K562 (cell line): ENCODE data around the gene AP5Z1. TPM values are rescaled to one million over a fixed set of nuclear protein-coding genes. Genes with fewer than 3 reads are reported as not detected.

ENCODE experiments used
- BCOR ChIP-seq: fragments of 450-650 bp; IDR thresholded peaks from 2 replicates; pipeline ENCODE4 v1.6.1; 2016
- BHLHE40 ChIP-seq: IDR thresholded peaks from 2 replicates; pipeline ENCODE4 v1.6.1; 2011; ENCODE audit warnings: low read length, improper control_type of control experiment
- FOXJ2 ChIP-seq: fragments of 200-800 bp; sonication (Bioruptor generic); IDR thresholded peaks from 2 replicates; pipeline ENCODE4 v1.6.1; 2016; ENCODE audit warnings: missing genetic modification characterization, missing compliant biosample characterization
- ILK ChIP-seq: fragments of 450-650 bp; IDR thresholded peaks from 2 replicates; pipeline ENCODE4 v1.6.1; 2016; ENCODE audit warnings: missing genetic modification characterization, low read depth, mild to moderate bottlenecking, missing compliant biosample characterization, moderate library complexity, borderline replicate concordance
- KLF16 ChIP-seq: IDR thresholded peaks from 2 replicates; pipeline ENCODE4 v1.6.1; 2016; ENCODE audit warnings: antibody characterized with exemption
- MAFF ChIP-seq: IDR thresholded peaks from 2 replicates; pipeline ENCODE4 v1.6.1; 2012; ENCODE audit warnings: low read length, improper control_type of control experiment
- MED1 ChIP-seq: sonication (generic); formaldehyde crosslinking; IDR thresholded peaks from 2 replicates; pipeline ENCODE4 v1.8.1; 2023; ENCODE audit warnings: missing genetic modification reagents, borderline replicate concordance
- MEIS2 ChIP-seq: fragments of 450-650 bp; IDR thresholded peaks from 2 replicates; pipeline ENCODE4 v1.6.1; 2014; ENCODE audit warnings: mild to moderate bottlenecking; ENCODE audit not compliant: partially characterized antibody
- MYC ChIP-seq, 2 experiments: fragments of 250-450 bp in 1 of 2; sonication (Bioruptor Pico) in 1 of 2; IDR thresholded peaks; 2 replicates each; pipeline versions ENCODE4 v1.5.1 to v1.6.1; 2012 to 2021; ENCODE audit warnings: low read depth in 2 of 2, borderline replicate concordance in 1 of 2, improper control_type of control experiment in 1 of 2, low read length in 1 of 2, mild to moderate bottlenecking in 1 of 2, moderate library complexity in 1 of 2
- NFRKB ChIP-seq: fragments of 450-650 bp; IDR thresholded peaks from 2 replicates; pipeline ENCODE4 v1.6.1; 2016; ENCODE audit warnings: low read depth
- PHF20 ChIP-seq: fragments of 450-650 bp; IDR thresholded peaks from 2 replicates; pipeline ENCODE4 v1.6.1; 2018; ENCODE audit not compliant: partially characterized antibody
- PHTF2 ChIP-seq: fragments of 250-450 bp; sonication (Bioruptor Pico); IDR thresholded peaks from 2 replicates; pipeline ENCODE4 v1.5.0; 2021; ENCODE audit warnings: mild to moderate bottlenecking
- SIN3A ChIP-seq, 2 experiments: fragments of 150-350 bp in 1 of 2; IDR thresholded peaks; 2 replicates each; pipeline ENCODE4 v1.6.1; 2011 to 2016; ENCODE audit warnings: borderline replicate concordance in 2 of 2, low read depth in 2 of 2, low read length in 2 of 2, mild to moderate bottlenecking in 2 of 2, moderate library complexity in 2 of 2; ENCODE audit not compliant: control insufficient read depth in 1 of 2
- SMARCB1 ChIP-seq: IDR thresholded peaks from 2 replicates; pipeline ENCODE4 v1.6.1; 2011; ENCODE audit warnings: improper control_type of control experiment, low read depth; ENCODE audit not compliant: insufficient read length
- SMARCE1 ChIP-seq: fragments of 450-650 bp; IDR thresholded peaks from 2 replicates; pipeline ENCODE4 v1.7.1; 2016; ENCODE audit warnings: mild to moderate bottlenecking
- SOX6 ChIP-seq: fragments of 450-650 bp; IDR thresholded peaks from 2 replicates; pipeline ENCODE4 v1.6.1; 2014; ENCODE audit warnings: mild to moderate bottlenecking
- THRAP3 ChIP-seq: fragments of 450-650 bp; IDR thresholded peaks from 2 replicates; pipeline ENCODE4 v1.6.1; 2016; ENCODE audit warnings: mild to moderate bottlenecking, inconsistent platforms, borderline replicate concordance
- TRIM25 ChIP-seq: fragments of 450-650 bp; IDR thresholded peaks from 2 replicates; pipeline ENCODE4 v1.7.0; 2016; ENCODE audit warnings: borderline replicate concordance
- USF1 ChIP-seq: sonication (generic); formaldehyde crosslinking; IDR thresholded peaks from 2 replicates; pipeline ENCODE4 v1.9.0; 2022; ENCODE audit warnings: mild to moderate bottlenecking, missing genetic modification reagents
- ZBTB2 ChIP-seq: fragments of 450-650 bp; IDR thresholded peaks from 2 replicates; pipeline ENCODE4 v1.6.1; 2016; ENCODE audit warnings: antibody characterized with exemption
- ZNF143 ChIP-seq: sonication (generic); formaldehyde crosslinking; IDR thresholded peaks from 2 replicates; pipeline ENCODE4 v1.9.0; 2022; ENCODE audit warnings: mild to moderate bottlenecking, missing genetic modification reagents
- ZNF717 ChIP-seq: fragments of 250-450 bp; sonication (Bioruptor Pico); IDR thresholded peaks from 2 replicates; pipeline ENCODE4 v1.5.0; 2021
- polyA plus RNA-seq, 8 experiments: library from polyadenylated mRNA; depleted of rRNA in 4 of 8; stranded (reverse) in 5 of 8; unstranded in 3 of 8; fragments of >200 nt; fragmentation: Nextera tagmentation in 2 of 8; fragmentation: Illumina TruSeq in 1 of 8; extraction: Ambion mirVana in 2 of 8; extraction: Trizol in 1 of 8; gene quantifications; 2 replicates each; pipeline versions ENCODE4 v1.2.1 to v1.2.3, GENCODE V29; 2011 to 2014; ENCODE audit warnings: inconsistent platforms in 1 of 8, missing spikeins in 1 of 8
- total RNA-seq, 7 experiments: library from RNA; depleted of rRNA in 6 of 7; stranded (reverse); fragments of >200 nt in 6 of 7; fragmentation: Illumina TruSeq in 2 of 7; extraction: Trizol in 2 of 7; gene quantifications; 2 replicates each; pipeline versions ENCODE4 v1.2.1 to v1.2.3, GENCODE V29; 2011 to 2021; ENCODE audit warnings: low replicate concordance in 1 of 7
- TF ChIP-seq, protein P1 (sequence below), 2 experiments: IDR thresholded peaks; 2 replicates each; pipeline ENCODE4 v1.6.1; 2011; ENCODE audit warnings: borderline replicate concordance in 1 of 2, control low read depth in 1 of 2, low read depth in 1 of 2, low read length in 1 of 2, mild to moderate bottlenecking in 1 of 2, mixed read lengths in 1 of 2, moderate library complexity in 1 of 2; ENCODE audit not compliant: insufficient read depth in 1 of 2, insufficient read length in 1 of 2, poor library complexity in 1 of 2, severe bottlenecking in 1 of 2; ENCODE audit errors: extremely low read depth in 1 of 2

The AP5Z1 gene
- total and polyA plus RNA-seq, 9 of the 15 experiments (the other 6 are each of a cell fraction or from before 2014, with no cell fraction given) = 0.06 to 31.1 (median 6.4) TPM

- TF ChIP-seq, protein P1, sequence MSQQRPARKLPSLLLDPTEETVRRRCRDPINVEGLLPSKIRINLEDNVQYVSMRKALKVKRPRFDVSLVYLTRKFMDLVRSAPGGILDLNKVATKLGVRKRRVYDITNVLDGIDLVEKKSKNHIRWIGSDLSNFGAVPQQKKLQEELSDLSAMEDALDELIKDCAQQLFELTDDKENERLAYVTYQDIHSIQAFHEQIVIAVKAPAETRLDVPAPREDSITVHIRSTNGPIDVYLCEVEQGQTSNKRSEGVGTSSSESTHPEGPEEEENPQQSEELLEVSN (IDR thresholded peaks at IDR 0.05; ENCODE audit: borderline replicate concordance in 1 of 2, extremely low read depth in 1 of 2, insufficient read depth in 1 of 2, insufficient read length in 1 of 2, low read depth in 1 of 2, low read length in 1 of 2, poor library complexity in 1 of 2, severe bottlenecking in 1 of 2) = peak in 1 of 2 experiments; percentile 42
- no peak for TF ChIP-seq PHF20
- TF ChIP-seq SMARCE1 = peak; percentile 50
- no peak for TF ChIP-seq ZBTB2
- peak; percentile 89 for TF ChIP-seq SOX6
- TF ChIP-seq MAFF = peak; percentile 89
- TF ChIP-seq BCOR = no peak; the same call in 1 of the 2 replicates
- no peak for TF ChIP-seq PHTF2 (CRISPR knock-in tag)
- 0 out of 2 replicates have a peak, but pooled peaks have one; percentile 29 for TF ChIP-seq NFRKB
- peak; percentile 62 for TF ChIP-seq FOXJ2 (tag)
- no peak for TF ChIP-seq SMARCB1
- TF ChIP-seq BHLHE40 = no peak
- TF ChIP-seq MED1 = no peak
- no peak for TF ChIP-seq USF1 (CRISPR knock-in tag)
- 0 out of 2 replicates have a peak, but pooled peaks have one; percentile 13 for TF ChIP-seq TRIM25
- TF ChIP-seq MEIS2 = no peak
- TF ChIP-seq ZNF717 = no peak
- TF ChIP-seq ZNF143 (CRISPR knock-in tag) = no peak
- no peak for TF ChIP-seq SIN3A (IDR thresholded peaks at IDR 0.05; ENCODE audit: borderline replicate concordance in 2 of 2, control insufficient read depth in 1 of 2, low read depth in 2 of 2, low read length in 2 of 2)
- no peak for TF ChIP-seq ILK (tag)
- TF ChIP-seq KLF16 = 0 out of 2 replicates have a peak, but pooled peaks have one; percentile 9
- peak; percentile 89 for TF ChIP-seq MYC (IDR thresholded peaks at IDR 0.05; ENCODE audit: low read depth, low read length)
- no peak for TF ChIP-seq MYC (CRISPR knock-in tag; IDR thresholded peaks at IDR 0.05; ENCODE audit: borderline replicate concordance, low read depth)
- TF ChIP-seq THRAP3 = no peak
Observed at GRCh38 chr7:4738711-4739527, 36.5 kb upstream of the AP5Z1 start (continued).
